ENCODE results near the gene S100A8.
"Not testable (repeated sequence)": the region's sequence is repeated elsewhere in the genome, so short reads cannot be mapped to it uniquely, and the experiment has no call there.

The S100A8 gene

GRCh38 chr1:153390938-153391710 lies at the start of gene S100A8:
Gene S100A8 (minus strand): TSS chr1:153391073. CDS start chr1:153390535, 538 bp downstream.
- DNase-seq, result peak in 1 of 3 experiments; percentile 48

- DNase-seq, result no peak
Measured at GRCh38 chr1:153439273-153439672, 48.4 kb upstream of the S100A8 start.

GRCh38 chr1:153438599-153438998 lies 47.7 kb upstream of the S100A8 start:
- DNase-seq, result no peak

- no peak for DNase-seq
Measured at GRCh38 chr1:153437236-153437635, 46.4 kb upstream of the S100A8 start.

- no peak for DNase-seq
Measured at GRCh38 chr1:153434746-153435455, 44.0 kb upstream of the S100A8 start.

GRCh38 chr1:153432874-153433681 lies 42.2 kb upstream of the S100A8 start:
- DNase-seq, result no peak

- peak in 1 of 3 experiments; percentile 11 for DNase-seq
Measured at GRCh38 chr1:153431928-153432327, 41.1 kb upstream of the S100A8 start.

- DNase-seq, result peak in 1 of 3 experiments; percentile 34
Measured at GRCh38 chr1:153431427-153431826, 40.6 kb upstream of the S100A8 start.

- no peak for DNase-seq
Measured at GRCh38 chr1:153431002-153431401, 40.1 kb upstream of the S100A8 start.

- DNase-seq, result peak in 2 of 3 experiments; percentile 23 to 37
Measured at GRCh38 chr1:153430561-153430960, 39.7 kb upstream of the S100A8 start.

- DNase-seq, result no peak
Measured at GRCh38 chr1:153430166-153430553, 39.3 kb upstream of the S100A8 start.

GRCh38 chr1:153429266-153430165 lies 38.6 kb upstream of the S100A8 start:
- peak; percentile 56 to 96 (median 80) for DNase-seq

GRCh38 chr1:153428791-153429190 lies 37.9 kb upstream of the S100A8 start:
- DNase-seq, result peak in 2 of 3 experiments; percentile 52 to 54

- DNase-seq, result no peak
Measured at GRCh38 chr1:153428073-153428638, 37.3 kb upstream of the S100A8 start.

- no peak for DNase-seq
Measured at GRCh38 chr1:153426809-153427208, 35.9 kb upstream of the S100A8 start.

GRCh38 chr1:153422450-153423068 lies 31.7 kb upstream of the S100A8 start:
- DNase-seq, result no peak

GRCh38 chr1:153420306-153420705 lies 29.4 kb upstream of the S100A8 start:
- DNase-seq, result no peak

GRCh38 chr1:153419436-153419793 lies 28.5 kb upstream of the S100A8 start:
- DNase-seq, result not testable (repeated sequence)

GRCh38 chr1:153418758-153419435 lies 28.0 kb upstream of the S100A8 start:
- DNase-seq, result not testable (repeated sequence)

- no peak for DNase-seq
Measured at GRCh38 chr1:153417136-153417888, 26.4 kb upstream of the S100A8 start.

All from NCI-H1417 (cell line).